WTC11 (cell line): ENCODE data around the gene RBMS1. TPM values are rescaled to one million over a fixed set of nuclear protein-coding genes. Genes with fewer than 3 reads are reported as not detected.
A peak's percentile ranks its signal among the peaks of the same experiment; 100 is the strongest.

Source experiments
- ATAC-seq: fragments of 200-7000 bp; cut with Tn5 transposase; 2 replicates; pipeline ENCODE4 v1.10.0; 2021; ENCODE audit warnings: mild to moderate bottlenecking, moderate library complexity
- CTCF ChIA-PET: fragments of 300-600 bp; sonication (Branson Sonifier 250); formaldehyde crosslinking; loops from one replicate; lab custom pipeline; 2021; ENCODE audit warnings: antibody characterized with exemption; lab: Charles Lee
- POLR2A ChIA-PET: fragments of 350-600 bp; sonication (Branson Sonifier 250); formaldehyde crosslinking; loops from one replicate; lab custom pipeline; 2021; ENCODE audit warnings: antibody characterized with exemption; lab: Charles Lee
- DNase-seq: peaks from one replicate; pipeline ENCODE4 v3.0.0; 2021; ENCODE audit warnings: low spot score
- H3K27ac Mint-ChIP-seq: 2 replicates; pipeline ENCODE4 v1.8.0; 2021; ENCODE audit warnings: mixed read lengths
- H3K27me3 Mint-ChIP-seq: 2 replicates; pipeline ENCODE4 v1.8.0; 2021; ENCODE audit warnings: low read depth, mild to moderate bottlenecking, moderate library complexity, mixed read lengths
- H3K36me3 Mint-ChIP-seq: 2 replicates; pipeline ENCODE4 v1.8.0; 2021; ENCODE audit warnings: mixed read lengths
- H3K4me1 Mint-ChIP-seq: 2 replicates; pipeline ENCODE4 v1.8.0; 2022; ENCODE audit warnings: mixed read lengths
- H3K4me3 Mint-ChIP-seq: 2 replicates; pipeline ENCODE4 v1.8.0; 2021; ENCODE audit warnings: mild to moderate bottlenecking, moderate library complexity, mixed read lengths
- H3K9me3 Mint-ChIP-seq: 2 replicates; pipeline ENCODE4 v1.8.0; 2021; ENCODE audit warnings: mixed read lengths
- ATF1 ChIP-seq: sonication (generic); formaldehyde crosslinking; IDR thresholded peaks from 2 replicates; pipeline ENCODE4 v1.8.1; 2023; ENCODE audit warnings: mild to moderate bottlenecking, moderate library complexity, missing genetic modification reagents
- CREM ChIP-seq: sonication (generic); formaldehyde crosslinking; IDR thresholded peaks from 2 replicates; pipeline ENCODE4 v1.8.1; 2022; ENCODE audit warnings: mild to moderate bottlenecking, missing genetic modification reagents, moderate library complexity
- ETV6 ChIP-seq: sonication (generic); formaldehyde crosslinking; IDR thresholded peaks from 2 replicates; pipeline ENCODE4 v1.8.1; 2022; ENCODE audit warnings: mild to moderate bottlenecking, missing genetic modification reagents
- FOXJ3 ChIP-seq: sonication (generic); formaldehyde crosslinking; IDR thresholded peaks from 2 replicates; pipeline ENCODE4 v1.9.0; 2021; ENCODE audit warnings: missing genetic modification reagents, mild to moderate bottlenecking, borderline replicate concordance
- FOXK1 ChIP-seq: sonication (generic); formaldehyde crosslinking; IDR thresholded peaks from 2 replicates; pipeline ENCODE4 v1.8.0; 2022; ENCODE audit warnings: mild to moderate bottlenecking, moderate library complexity, missing genetic modification reagents
- KAT7 ChIP-seq: sonication (generic); formaldehyde crosslinking; IDR thresholded peaks from 2 replicates; pipeline ENCODE4 v1.8.1; 2023; ENCODE audit warnings: missing genetic modification reagents, mild to moderate bottlenecking, borderline replicate concordance
- NR2C2 ChIP-seq: sonication (generic); formaldehyde crosslinking; IDR thresholded peaks from 2 replicates; pipeline ENCODE4 v1.8.0; 2022; ENCODE audit warnings: mild to moderate bottlenecking, missing genetic modification reagents
- SP1 ChIP-seq: sonication (generic); formaldehyde crosslinking; conservative IDR thresholded peaks from 2 replicates; pipeline ENCODE4 v1.8.1; 2022; ENCODE audit warnings: missing genetic modification reagents
- ZBTB21 ChIP-seq: sonication (generic); formaldehyde crosslinking; IDR thresholded peaks from 2 replicates; pipeline ENCODE4 v1.8.1; 2023; ENCODE audit warnings: mild to moderate bottlenecking, missing genetic modification reagents, borderline replicate concordance
- ZNF232 ChIP-seq: sonication (generic); formaldehyde crosslinking; IDR thresholded peaks from 2 replicates; pipeline ENCODE4 v1.8.0; 2022; ENCODE audit warnings: mild to moderate bottlenecking, missing genetic modification reagents
- total RNA-seq: library from RNA; stranded (reverse); gene quantifications from 3 replicates; pipeline ENCODE4 v1.2.3, GENCODE V29; 2021
- TF ChIP-seq, protein P1 (sequence below): sonication (generic); formaldehyde crosslinking; IDR thresholded peaks from 2 replicates; pipeline ENCODE4 v1.8.1; 2023; ENCODE audit warnings: mild to moderate bottlenecking, missing genetic modification reagents, moderate library complexity
- TF ChIP-seq, protein P2 (sequence below): sonication (generic); formaldehyde crosslinking; IDR thresholded peaks from 2 replicates; pipeline ENCODE4 v1.8.0; 2023; ENCODE audit warnings: mild to moderate bottlenecking, missing genetic modification reagents
- TF ChIP-seq, protein P3 (sequence below): sonication (generic); formaldehyde crosslinking; IDR thresholded peaks from 2 replicates; pipeline ENCODE4 v1.8.0; 2022; ENCODE audit warnings: mild to moderate bottlenecking, missing genetic modification reagents
- TF ChIP-seq, protein P4 (sequence below): sonication (generic); formaldehyde crosslinking; IDR thresholded peaks from 2 replicates; pipeline ENCODE4 v1.8.1; 2023; ENCODE audit warnings: mild to moderate bottlenecking, missing genetic modification reagents
- TF ChIP-seq, protein P5 (sequence below): sonication (generic); formaldehyde crosslinking; IDR thresholded peaks from 2 replicates; pipeline ENCODE4 v1.8.0; 2023; ENCODE audit warnings: missing genetic modification reagents, mild to moderate bottlenecking, borderline replicate concordance
- TF ChIP-seq, protein P6 (sequence below): sonication (generic); formaldehyde crosslinking; IDR thresholded peaks from 2 replicates; pipeline ENCODE4 v1.8.0; 2022; ENCODE audit warnings: missing genetic modification reagents

Gene RBMS1
- total RNA-seq, 1 experiment from 2014 or later = 56.3 TPM

DNA sequence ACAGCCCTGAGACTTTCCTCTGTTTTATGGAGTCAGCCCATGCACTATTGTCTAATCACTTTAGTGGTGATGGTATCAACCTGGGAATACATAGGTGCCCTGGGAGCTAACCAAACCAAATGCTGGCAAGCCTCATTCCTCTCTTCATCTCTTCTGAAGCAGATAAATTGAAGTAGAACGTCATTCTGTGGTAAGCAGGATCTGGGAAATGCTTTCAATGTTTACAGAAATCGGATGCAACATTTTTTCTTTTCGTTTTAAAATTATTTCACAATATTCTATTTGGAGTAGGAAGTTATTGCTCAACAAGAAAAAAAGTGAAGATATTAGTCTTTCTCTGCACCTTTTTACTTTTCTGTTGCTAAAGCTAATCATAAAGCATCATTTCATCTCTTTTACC, 114.2 kb downstream of the RBMS1 start (continued):
- TF ChIP-seq KAT7 = no peak
- TF ChIP-seq, all 79 proteins: peak for 0

DNA sequence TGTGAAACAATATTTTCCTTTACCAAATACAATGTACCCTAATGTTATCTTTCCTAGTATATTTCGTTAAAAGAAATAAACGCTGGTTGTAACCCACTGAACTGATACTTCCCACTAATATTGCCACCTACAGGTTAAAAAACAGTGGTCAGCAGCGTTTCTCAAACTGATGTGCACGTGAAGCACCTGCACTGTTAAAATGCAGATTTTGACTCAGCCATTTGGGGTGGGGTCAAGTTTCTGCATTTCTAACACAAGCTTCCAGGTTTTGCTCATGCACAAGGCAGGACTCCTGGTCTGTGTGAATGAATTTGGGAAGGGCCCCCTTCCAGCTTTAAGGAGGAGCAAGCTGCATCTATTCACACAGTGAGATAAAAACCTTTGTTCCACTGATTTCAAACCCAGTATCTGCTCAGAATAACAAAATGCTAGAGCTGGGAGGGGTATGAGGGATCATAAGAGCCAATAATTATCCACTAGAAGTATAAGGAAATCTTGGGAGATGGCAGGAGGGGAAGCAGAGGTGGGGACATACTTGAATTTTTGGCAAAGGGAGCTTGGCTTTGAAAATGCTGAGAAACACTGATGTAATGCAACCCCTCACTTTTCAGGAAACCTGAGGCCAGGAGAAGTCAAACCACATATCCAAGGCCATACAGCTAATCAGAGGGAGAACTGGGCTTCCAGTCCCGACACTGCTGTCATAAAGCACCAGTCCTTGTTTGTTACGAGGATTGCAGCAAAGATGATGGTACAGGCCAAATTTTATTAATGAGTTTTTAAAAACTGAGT, 116.2 kb downstream of the RBMS1 start:
- POLR2A ChIA-PET = interaction anchor here (0.9 to 1.1 kb wide), 2 partner anchors 10 to 30 kb away, joined by 4 read pairs; no protein-coding TSS in a partner anchor
- Mint-ChIP-seq H3K36me3 (no peaks in the 10 kb centered on the region), H3K4me3 (peak overlapping the region; percentile 24; the same call in 1 of the 2 replicates)
- TF ChIP-seq, protein P1, sequence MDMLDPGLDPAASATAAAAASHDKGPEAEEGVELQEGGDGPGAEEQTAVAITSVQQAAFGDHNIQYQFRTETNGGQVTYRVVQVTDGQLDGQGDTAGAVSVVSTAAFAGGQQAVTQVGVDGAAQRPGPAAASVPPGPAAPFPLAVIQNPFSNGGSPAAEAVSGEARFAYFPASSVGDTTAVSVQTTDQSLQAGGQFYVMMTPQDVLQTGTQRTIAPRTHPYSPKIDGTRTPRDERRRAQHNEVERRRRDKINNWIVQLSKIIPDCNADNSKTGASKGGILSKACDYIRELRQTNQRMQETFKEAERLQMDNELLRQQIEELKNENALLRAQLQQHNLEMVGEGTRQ = 0 out of 2 replicates have a peak, but pooled peaks have one; percentile 22
- TF ChIP-seq FOXJ3 (CRISPR knock-in tag) = no peak
- TF ChIP-seq ATF1 (CRISPR knock-in tag) = no peak
- TF ChIP-seq, protein P2, sequence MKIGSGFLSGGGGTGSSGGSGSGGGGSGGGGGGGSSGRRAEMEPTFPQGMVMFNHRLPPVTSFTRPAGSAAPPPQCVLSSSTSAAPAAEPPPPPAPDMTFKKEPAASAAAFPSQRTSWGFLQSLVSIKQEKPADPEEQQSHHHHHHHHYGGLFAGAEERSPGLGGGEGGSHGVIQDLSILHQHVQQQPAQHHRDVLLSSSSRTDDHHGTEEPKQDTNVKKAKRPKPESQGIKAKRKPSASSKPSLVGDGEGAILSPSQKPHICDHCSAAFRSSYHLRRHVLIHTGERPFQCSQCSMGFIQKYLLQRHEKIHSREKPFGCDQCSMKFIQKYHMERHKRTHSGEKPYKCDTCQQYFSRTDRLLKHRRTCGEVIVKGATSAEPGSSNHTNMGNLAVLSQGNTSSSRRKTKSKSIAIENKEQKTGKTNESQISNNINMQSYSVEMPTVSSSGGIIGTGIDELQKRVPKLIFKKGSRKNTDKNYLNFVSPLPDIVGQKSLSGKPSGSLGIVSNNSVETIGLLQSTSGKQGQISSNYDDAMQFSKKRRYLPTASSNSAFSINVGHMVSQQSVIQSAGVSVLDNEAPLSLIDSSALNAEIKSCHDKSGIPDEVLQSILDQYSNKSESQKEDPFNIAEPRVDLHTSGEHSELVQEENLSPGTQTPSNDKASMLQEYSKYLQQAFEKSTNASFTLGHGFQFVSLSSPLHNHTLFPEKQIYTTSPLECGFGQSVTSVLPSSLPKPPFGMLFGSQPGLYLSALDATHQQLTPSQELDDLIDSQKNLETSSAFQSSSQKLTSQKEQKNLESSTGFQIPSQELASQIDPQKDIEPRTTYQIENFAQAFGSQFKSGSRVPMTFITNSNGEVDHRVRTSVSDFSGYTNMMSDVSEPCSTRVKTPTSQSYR (CRISPR knock-in tag) = no peak
- TF ChIP-seq SP1 (CRISPR knock-in tag) = 0 out of 2 replicates have a peak, but pooled peaks have one; percentile 22
- TF ChIP-seq, protein P3, sequence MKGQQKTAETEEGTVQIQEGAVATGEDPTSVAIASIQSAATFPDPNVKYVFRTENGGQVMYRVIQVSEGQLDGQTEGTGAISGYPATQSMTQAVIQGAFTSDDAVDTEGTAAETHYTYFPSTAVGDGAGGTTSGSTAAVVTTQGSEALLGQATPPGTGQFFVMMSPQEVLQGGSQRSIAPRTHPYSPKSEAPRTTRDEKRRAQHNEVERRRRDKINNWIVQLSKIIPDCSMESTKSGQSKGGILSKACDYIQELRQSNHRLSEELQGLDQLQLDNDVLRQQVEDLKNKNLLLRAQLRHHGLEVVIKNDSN (CRISPR knock-in tag) = peak; percentile 39; the same call in 1 of the 2 replicates
- TF ChIP-seq, protein P4, sequence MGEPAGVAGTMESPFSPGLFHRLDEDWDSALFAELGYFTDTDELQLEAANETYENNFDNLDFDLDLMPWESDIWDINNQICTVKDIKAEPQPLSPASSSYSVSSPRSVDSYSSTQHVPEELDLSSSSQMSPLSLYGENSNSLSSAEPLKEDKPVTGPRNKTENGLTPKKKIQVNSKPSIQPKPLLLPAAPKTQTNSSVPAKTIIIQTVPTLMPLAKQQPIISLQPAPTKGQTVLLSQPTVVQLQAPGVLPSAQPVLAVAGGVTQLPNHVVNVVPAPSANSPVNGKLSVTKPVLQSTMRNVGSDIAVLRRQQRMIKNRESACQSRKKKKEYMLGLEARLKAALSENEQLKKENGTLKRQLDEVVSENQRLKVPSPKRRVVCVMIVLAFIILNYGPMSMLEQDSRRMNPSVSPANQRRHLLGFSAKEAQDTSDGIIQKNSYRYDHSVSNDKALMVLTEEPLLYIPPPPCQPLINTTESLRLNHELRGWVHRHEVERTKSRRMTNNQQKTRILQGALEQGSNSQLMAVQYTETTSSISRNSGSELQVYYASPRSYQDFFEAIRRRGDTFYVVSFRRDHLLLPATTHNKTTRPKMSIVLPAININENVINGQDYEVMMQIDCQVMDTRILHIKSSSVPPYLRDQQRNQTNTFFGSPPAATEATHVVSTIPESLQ (CRISPR knock-in tag) = no peak
- TF ChIP-seq NR2C2 = no peak
- TF ChIP-seq, all 79 proteins: peak for 3
- Mint-ChIP-seq H3K9me3 (no peaks in the 10 kb centered on the region), H3K27ac (peak overlapping the region; percentile 97), H3K4me1 (peaks cover 92% of the 10 kb centered on the region), H3K27me3 (no peaks in the 10 kb centered on the region)
- CTCF ChIA-PET = interaction anchor here (0.8 to 1.8 kb wide), 12 partner anchors 8 to 615 kb away, joined by 3 to 7 read pairs (median 3); no protein-coding TSS in a partner anchor
- ATAC-seq (peak; percentile 58), DNase-seq (no peak)

DNA sequence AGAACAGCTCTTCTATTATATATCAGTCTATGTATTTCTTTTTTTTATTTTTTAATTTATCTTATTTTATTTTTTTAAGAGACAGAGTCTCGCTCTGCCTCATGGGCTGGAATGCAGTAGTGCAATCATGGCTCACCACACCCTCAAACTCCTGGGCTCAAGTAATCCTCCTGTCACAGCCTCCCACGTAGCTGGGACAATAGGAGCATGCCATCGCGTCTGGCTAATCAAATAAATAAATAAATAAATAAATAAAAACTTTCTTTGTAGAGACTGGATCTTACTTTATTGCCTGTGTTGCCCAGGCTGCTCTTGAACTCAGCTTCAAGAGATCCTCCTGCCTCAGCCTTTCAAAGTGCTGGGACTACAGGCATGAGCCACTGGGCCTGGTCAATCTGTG, 117.0 kb downstream of the RBMS1 start:
- ATAC-seq (no peak), DNase-seq (no peak)
- H3K27me3 Mint-ChIP-seq = no peaks in the 10 kb centered on the region
- H3K27ac Mint-ChIP-seq = peak overlapping the region; percentile 97
- H3K36me3 Mint-ChIP-seq = no peaks in the 10 kb centered on the region
- H3K4me1 Mint-ChIP-seq = peaks cover 92% of the 10 kb centered on the region
- H3K9me3 Mint-ChIP-seq = no peaks in the 10 kb centered on the region
- ChIA-PET CTCF (interaction anchor here (0.9 to 1.8 kb wide), 5 partner anchors 11 to 53 kb away, joined by 3 to 7 read pairs (median 4); no protein-coding TSS in a partner anchor), POLR2A (interaction anchor here (1.1 kb wide), 1 partner anchor 11 kb away, joined by 4 read pairs; no protein-coding TSS in a partner anchor)
- no peak overlapping the region for H3K4me3 Mint-ChIP-seq
- TF ChIP-seq, protein P5, sequence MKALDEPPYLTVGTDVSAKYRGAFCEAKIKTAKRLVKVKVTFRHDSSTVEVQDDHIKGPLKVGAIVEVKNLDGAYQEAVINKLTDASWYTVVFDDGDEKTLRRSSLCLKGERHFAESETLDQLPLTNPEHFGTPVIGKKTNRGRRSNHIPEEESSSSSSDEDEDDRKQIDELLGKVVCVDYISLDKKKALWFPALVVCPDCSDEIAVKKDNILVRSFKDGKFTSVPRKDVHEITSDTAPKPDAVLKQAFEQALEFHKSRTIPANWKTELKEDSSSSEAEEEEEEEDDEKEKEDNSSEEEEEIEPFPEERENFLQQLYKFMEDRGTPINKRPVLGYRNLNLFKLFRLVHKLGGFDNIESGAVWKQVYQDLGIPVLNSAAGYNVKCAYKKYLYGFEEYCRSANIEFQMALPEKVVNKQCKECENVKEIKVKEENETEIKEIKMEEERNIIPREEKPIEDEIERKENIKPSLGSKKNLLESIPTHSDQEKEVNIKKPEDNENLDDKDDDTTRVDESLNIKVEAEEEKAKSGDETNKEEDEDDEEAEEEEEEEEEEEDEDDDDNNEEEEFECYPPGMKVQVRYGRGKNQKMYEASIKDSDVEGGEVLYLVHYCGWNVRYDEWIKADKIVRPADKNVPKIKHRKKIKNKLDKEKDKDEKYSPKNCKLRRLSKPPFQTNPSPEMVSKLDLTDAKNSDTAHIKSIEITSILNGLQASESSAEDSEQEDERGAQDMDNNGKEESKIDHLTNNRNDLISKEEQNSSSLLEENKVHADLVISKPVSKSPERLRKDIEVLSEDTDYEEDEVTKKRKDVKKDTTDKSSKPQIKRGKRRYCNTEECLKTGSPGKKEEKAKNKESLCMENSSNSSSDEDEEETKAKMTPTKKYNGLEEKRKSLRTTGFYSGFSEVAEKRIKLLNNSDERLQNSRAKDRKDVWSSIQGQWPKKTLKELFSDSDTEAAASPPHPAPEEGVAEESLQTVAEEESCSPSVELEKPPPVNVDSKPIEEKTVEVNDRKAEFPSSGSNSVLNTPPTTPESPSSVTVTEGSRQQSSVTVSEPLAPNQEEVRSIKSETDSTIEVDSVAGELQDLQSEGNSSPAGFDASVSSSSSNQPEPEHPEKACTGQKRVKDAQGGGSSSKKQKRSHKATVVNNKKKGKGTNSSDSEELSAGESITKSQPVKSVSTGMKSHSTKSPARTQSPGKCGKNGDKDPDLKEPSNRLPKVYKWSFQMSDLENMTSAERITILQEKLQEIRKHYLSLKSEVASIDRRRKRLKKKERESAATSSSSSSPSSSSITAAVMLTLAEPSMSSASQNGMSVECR (CRISPR knock-in tag) = no peak
- TF ChIP-seq ETV6 (no peak), CREM (CRISPR knock-in tag) (no peak), ZBTB21 (CRISPR knock-in tag) (no peak), FOXK1 (CRISPR knock-in tag) (no peak), ZNF232 (CRISPR knock-in tag) (no peak)
- TF ChIP-seq, protein P6, sequence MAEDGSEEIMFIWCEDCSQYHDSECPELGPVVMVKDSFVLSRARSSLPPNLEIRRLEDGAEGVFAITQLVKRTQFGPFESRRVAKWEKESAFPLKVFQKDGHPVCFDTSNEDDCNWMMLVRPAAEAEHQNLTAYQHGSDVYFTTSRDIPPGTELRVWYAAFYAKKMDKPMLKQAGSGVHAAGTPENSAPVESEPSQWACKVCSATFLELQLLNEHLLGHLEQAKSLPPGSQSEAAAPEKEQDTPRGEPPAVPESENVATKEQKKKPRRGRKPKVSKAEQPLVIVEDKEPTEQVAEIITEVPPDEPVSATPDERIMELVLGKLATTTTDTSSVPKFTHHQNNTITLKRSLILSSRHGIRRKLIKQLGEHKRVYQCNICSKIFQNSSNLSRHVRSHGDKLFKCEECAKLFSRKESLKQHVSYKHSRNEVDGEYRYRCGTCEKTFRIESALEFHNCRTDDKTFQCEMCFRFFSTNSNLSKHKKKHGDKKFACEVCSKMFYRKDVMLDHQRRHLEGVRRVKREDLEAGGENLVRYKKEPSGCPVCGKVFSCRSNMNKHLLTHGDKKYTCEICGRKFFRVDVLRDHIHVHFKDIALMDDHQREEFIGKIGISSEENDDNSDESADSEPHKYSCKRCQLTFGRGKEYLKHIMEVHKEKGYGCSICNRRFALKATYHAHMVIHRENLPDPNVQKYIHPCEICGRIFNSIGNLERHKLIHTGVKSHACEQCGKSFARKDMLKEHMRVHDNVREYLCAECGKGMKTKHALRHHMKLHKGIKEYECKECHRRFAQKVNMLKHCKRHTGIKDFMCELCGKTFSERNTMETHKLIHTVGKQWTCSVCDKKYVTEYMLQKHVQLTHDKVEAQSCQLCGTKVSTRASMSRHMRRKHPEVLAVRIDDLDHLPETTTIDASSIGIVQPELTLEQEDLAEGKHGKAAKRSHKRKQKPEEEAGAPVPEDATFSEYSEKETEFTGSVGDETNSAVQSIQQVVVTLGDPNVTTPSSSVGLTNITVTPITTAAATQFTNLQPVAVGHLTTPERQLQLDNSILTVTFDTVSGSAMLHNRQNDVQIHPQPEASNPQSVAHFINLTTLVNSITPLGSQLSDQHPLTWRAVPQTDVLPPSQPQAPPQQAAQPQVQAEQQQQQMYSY (CRISPR knock-in tag) = no peak
